Activated CD8-positive, alpha-beta T cell treated with anti-CD3 and anti-CD28 coated beads for 36 hours (primary cell): Measurements from ENCODE around the gene SP6. TPM values are rescaled to one million over a fixed set of nuclear protein-coding genes. Genes with fewer than 3 reads are reported as not detected.

Experiments
- ATAC-seq: fragments of 200-7000 bp; cut with Tn5 transposase; one replicate; pipeline ENCODE4 v1.10.0; 2021; ENCODE audit warnings: mild to moderate bottlenecking, moderate library complexity
- CTCF ChIA-PET: fragments of 350-600 bp; sonication (Branson Sonifier 250); formaldehyde crosslinking; loops from one replicate; lab custom pipeline; 2021; ENCODE audit warnings: antibody characterized with exemption; lab: Charles Lee
- POLR2A ChIA-PET: fragments of 350-600 bp; sonication (Branson Sonifier 250); formaldehyde crosslinking; loops from one replicate; lab custom pipeline; 2021; ENCODE audit warnings: antibody characterized with exemption; lab: Charles Lee
- DNase-seq: peaks from one replicate; pipeline ENCODE4 v3.0.0-alpha.2; 2020
- H3K27ac Mint-ChIP-seq: one replicate; pipeline ENCODE4 v1.8.0; 2021; ENCODE audit warnings: mild to moderate bottlenecking, mixed read lengths
- H3K27me3 Mint-ChIP-seq: one replicate; pipeline ENCODE4 v1.8.0; 2021; ENCODE audit warnings: mixed read lengths
- H3K36me3 Mint-ChIP-seq: one replicate; pipeline ENCODE4 v1.8.0; 2021; ENCODE audit warnings: low read depth, mixed read lengths
- H3K4me1 Mint-ChIP-seq: one replicate; pipeline ENCODE4 v1.8.0; 2021; ENCODE audit warnings: low read depth, mixed read lengths
- H3K4me3 Mint-ChIP-seq: one replicate; pipeline ENCODE4 v1.8.0; 2021; ENCODE audit warnings: mild to moderate bottlenecking, moderate library complexity, mixed read lengths
- H3K9me3 Mint-ChIP-seq: one replicate; pipeline ENCODE4 v1.8.0; 2021; ENCODE audit warnings: mixed read lengths
- intact Hi-C: fragments of 100-400 bp; cut with micrococcal nuclease; formaldehyde crosslinking; loops from one replicate; pipeline ENCODE4 v1.10.0; 2022
- total RNA-seq, 2 experiments: library from RNA; stranded (reverse); gene quantifications; one replicate each; pipeline ENCODE4 v1.2.3, GENCODE V29; 2021
- TF ChIP-seq, protein P1 (sequence below): fragments of 200-600 bp; IDR thresholded peaks from one replicate; pipeline ENCODE4 v1.8.0; 2022; ENCODE audit warnings: antibody characterized with exemption, mild to moderate bottlenecking

Gene SP6
- total RNA-seq, 2 experiments from 2014 or later, result 0.13 to 0.18 TPM

DNA sequence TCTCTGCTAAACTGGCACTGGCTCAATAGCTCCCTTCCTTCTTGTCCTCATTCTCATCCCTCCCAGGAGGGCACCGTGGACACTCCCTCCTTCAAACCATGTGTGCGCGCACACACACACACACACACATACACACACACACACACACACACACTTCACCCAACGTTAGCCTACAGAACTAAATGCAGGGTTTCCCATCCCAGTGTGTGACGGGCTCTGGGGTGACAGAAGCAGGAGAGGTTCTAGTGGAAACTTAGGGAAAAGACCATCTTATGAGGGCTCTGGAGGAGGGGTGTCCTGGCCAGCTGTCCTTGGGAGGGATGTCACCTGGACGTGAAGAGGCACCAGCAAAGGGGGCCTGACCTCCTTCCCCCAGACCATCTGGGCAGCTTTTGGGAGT is 49.1 kb downstream of the SP6 start:
- CTCF ChIA-PET, result interaction anchor here (0.8 to 2.4 kb wide), 20 partner anchors 8 to 187 kb away, joined by 3 to 9 read pairs (median 4); partner anchors contain the start of gene TBKBP1
- ATAC-seq, result no peak
- TF ChIP-seq, protein P1, sequence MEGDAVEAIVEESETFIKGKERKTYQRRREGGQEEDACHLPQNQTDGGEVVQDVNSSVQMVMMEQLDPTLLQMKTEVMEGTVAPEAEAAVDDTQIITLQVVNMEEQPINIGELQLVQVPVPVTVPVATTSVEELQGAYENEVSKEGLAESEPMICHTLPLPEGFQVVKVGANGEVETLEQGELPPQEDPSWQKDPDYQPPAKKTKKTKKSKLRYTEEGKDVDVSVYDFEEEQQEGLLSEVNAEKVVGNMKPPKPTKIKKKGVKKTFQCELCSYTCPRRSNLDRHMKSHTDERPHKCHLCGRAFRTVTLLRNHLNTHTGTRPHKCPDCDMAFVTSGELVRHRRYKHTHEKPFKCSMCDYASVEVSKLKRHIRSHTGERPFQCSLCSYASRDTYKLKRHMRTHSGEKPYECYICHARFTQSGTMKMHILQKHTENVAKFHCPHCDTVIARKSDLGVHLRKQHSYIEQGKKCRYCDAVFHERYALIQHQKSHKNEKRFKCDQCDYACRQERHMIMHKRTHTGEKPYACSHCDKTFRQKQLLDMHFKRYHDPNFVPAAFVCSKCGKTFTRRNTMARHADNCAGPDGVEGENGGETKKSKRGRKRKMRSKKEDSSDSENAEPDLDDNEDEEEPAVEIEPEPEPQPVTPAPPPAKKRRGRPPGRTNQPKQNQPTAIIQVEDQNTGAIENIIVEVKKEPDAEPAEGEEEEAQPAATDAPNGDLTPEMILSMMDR, result no peak
- POLR2A ChIA-PET, result interaction anchor here (1.0 kb wide), 1 partner anchor 12 kb away, joined by 3 read pairs; no protein-coding TSS in a partner anchor
- no peak for DNase-seq
- Mint-ChIP-seq H3K4me3 (no peak overlapping the region), H3K27ac (no peak overlapping the region), H3K36me3 (peaks cover under 1% of the 10 kb centered on the region), H3K4me1 (no peaks in the 10 kb centered on the region), H3K27me3 (peaks cover 5% of the 10 kb centered on the region), H3K9me3 (no peaks in the 10 kb centered on the region)
- intact Hi-C loops, result loop anchor here (1.0 to 5.0 kb wide), 2 partner anchors 26 to 105 kb away; no protein-coding TSS in a partner anchor

GRCh38 chr17:47801176-47801765 is 49.7 kb downstream of the SP6 start:
- H3K36me3 Mint-ChIP-seq, result no peaks in the 10 kb centered on the region
- no peak overlapping the region for H3K27ac Mint-ChIP-seq
- H3K27me3 Mint-ChIP-seq, result peaks cover 5% of the 10 kb centered on the region
- CTCF ChIA-PET, result interaction anchor here (0.8 to 2.4 kb wide), 17 partner anchors 9 to 186 kb away, joined by 3 to 9 read pairs (median 4); partner anchors contain the start of genes LRRC46 and MRPL10
- DNase-seq (no peak), ATAC-seq (no peak)
- H3K9me3 Mint-ChIP-seq, result no peaks in the 10 kb centered on the region
- POLR2A ChIA-PET, result interaction anchor here (1.0 kb wide), 1 partner anchor 13 kb away, joined by 3 read pairs; no protein-coding TSS in a partner anchor
- intact Hi-C loops, result loop anchor here (5.0 kb wide), 1 partner anchor 104 kb away; no protein-coding TSS in a partner anchor
- no peak overlapping the region for H3K4me3 Mint-ChIP-seq
- TF ChIP-seq, protein P1, result no peak
- H3K4me1 Mint-ChIP-seq, result no peaks in the 10 kb centered on the region

DNA sequence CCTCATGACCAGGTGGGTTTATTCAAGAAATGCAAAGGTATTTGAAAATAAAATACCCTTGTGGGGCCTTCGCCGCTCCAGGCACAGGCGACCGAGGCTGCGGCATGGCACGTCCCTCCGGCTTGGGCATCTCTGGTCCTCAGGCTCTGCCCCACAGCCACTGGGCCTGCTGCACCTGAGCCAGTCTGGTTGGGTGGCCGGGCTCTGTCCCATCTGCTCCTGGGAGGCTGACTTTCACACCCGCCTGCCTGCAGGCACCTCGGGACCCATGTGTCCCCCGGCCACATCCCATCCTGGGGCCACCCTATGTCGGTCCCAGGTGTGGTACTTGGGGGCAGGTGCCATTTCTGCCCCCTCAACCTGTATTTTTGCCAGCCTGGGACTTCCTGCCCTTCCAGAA is 50.3 kb downstream of the SP6 start:
- H3K9me3 Mint-ChIP-seq, result no peaks in the 10 kb centered on the region
- TF ChIP-seq, protein P1, result no peak
- no peaks in the 10 kb centered on the region for H3K4me1 Mint-ChIP-seq
- H3K36me3 Mint-ChIP-seq, result no peaks in the 10 kb centered on the region
- intact Hi-C loops, result loop anchor here (5.0 kb wide), 1 partner anchor 103 kb away; no protein-coding TSS in a partner anchor
- ATAC-seq (no peak), DNase-seq (no peak)
- H3K27me3 Mint-ChIP-seq, result peaks cover 5% of the 10 kb centered on the region
- ChIA-PET CTCF (interaction anchor here (0.9 to 2.4 kb wide), 8 partner anchors 8 to 186 kb away, joined by 3 to 9 read pairs (median 4); partner anchors contain the start of genes LRRC46 and MRPL10), POLR2A (interaction anchor here (1.0 kb wide), 1 partner anchor 14 kb away, joined by 3 read pairs; no protein-coding TSS in a partner anchor)
- H3K27ac Mint-ChIP-seq, result no peak overlapping the region
- H3K4me3 Mint-ChIP-seq, result no peak overlapping the region

DNA sequence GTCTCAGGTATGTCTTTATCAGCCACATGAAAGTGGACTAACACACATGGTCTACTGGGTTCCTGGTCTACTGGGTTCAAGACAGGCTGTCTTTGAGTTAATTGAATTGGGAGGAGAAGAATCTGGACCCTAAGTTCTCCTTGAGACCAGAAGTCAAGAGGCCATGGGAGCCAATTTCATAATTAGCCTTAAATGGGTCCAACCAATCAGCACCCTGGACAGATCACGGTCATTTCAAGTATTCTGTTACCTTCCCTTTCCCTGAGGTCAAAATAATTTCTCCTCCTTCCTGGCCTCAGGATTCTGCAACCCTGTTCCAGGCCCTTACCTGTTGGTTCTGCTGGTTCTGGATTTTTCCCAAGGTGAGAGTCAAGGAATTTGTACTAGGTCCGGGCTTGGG is 53.2 kb downstream of the SP6 start:
- TF ChIP-seq, protein P1, result no peak
- ATAC-seq (no peak), DNase-seq (no peak)
- CTCF ChIA-PET, result interaction anchor here (1.1 kb wide), 1 partner anchor 8 kb away, joined by 4 read pairs; no protein-coding TSS in a partner anchor
- intact Hi-C loops, result no loop called here
- no peak overlapping the region for H3K4me3 Mint-ChIP-seq
- no peaks in the 10 kb centered on the region for H3K36me3 Mint-ChIP-seq
- no peaks in the 10 kb centered on the region for H3K9me3 Mint-ChIP-seq
- POLR2A ChIA-PET, result interaction anchor here (1.6 kb wide), 1 partner anchor 147 kb away, joined by 5 read pairs; no protein-coding TSS in a partner anchor
- H3K4me1 Mint-ChIP-seq, result no peaks in the 10 kb centered on the region
- H3K27me3 Mint-ChIP-seq, result peaks cover 20% of the 10 kb centered on the region
- no peak overlapping the region for H3K27ac Mint-ChIP-seq

Other genes with a start within 250 kb of the SP6 start
- 100 to 1,000 TPM; 589 to 605 TPM for gene KPNB1, start 201.2 kb downstream of the SP6 start, total RNA-seq
- gene TBKBP1, start 157.0 kb downstream of the SP6 start, total RNA-seq, result 10 to 100 TPM; 12.4 to 13.6 TPM
- 10 to 100 TPM; 53.0 to 56.9 TPM for gene TBX21, start 117.9 kb downstream of the SP6 start, total RNA-seq
- gene OSBPL7, start 29.4 kb downstream of the SP6 start, total RNA-seq, result 10 to 100 TPM; 18.0 to 19.8 TPM
- 10 to 100 TPM; 66.5 to 67.0 TPM for gene MRPL10, start 19.6 kb downstream of the SP6 start, total RNA-seq
- under 1 TPM; 0.38 to 0.67 TPM for gene LRRC46, start 19.5 kb downstream of the SP6 start, total RNA-seq
- 10 to 100 TPM; 21.0 to 23.8 TPM for gene SCRN2, start 9.9 kb downstream of the SP6 start, total RNA-seq
- 10 to 100 TPM; 11.5 to 13.2 TPM for gene SP2, start 45.1 kb upstream of the SP6 start, total RNA-seq
- gene PNPO, start 90.4 kb upstream of the SP6 start, total RNA-seq, result 10 to 100 TPM; 41.0 to 42.7 TPM
- gene PRR15L, start 106.7 kb upstream of the SP6 start, total RNA-seq, result not detected
- 100 to 1,000 TPM; 161 to 171 TPM for gene CDK5RAP3, start 120.0 kb upstream of the SP6 start, total RNA-seq
- gene COPZ2, start 186.6 kb upstream of the SP6 start, total RNA-seq, result 1 to 10 TPM; 4.3 to 4.6 TPM
- 10 to 100 TPM; 88.3 to 90.3 TPM for gene NFE2L1, start 197.2 kb upstream of the SP6 start, total RNA-seq